Measurements from ENCODE around the gene SEC14L1.

- TF ChIP-seq ZNF512 (CRISPR knock-in tag; IDR thresholded peaks at IDR 0.05; ENCODE audit: borderline replicate concordance) (no peak), ZNF138 (CRISPR knock-in tag; conservative IDR thresholded peaks at IDR 0.05) (no peak), CTCF (IDR thresholded peaks at IDR 0.05) (no peak), STAT6 (CRISPR knock-in tag; conservative IDR thresholded peaks at IDR 0.05; ENCODE audit: low read depth) (no peak), CREM (CRISPR knock-in tag; IDR thresholded peaks at IDR 0.05) (no peak), USF2 (CRISPR knock-in tag; IDR thresholded peaks at IDR 0.05) (no peak), GABPB1 (CRISPR knock-in tag; IDR thresholded peaks at IDR 0.05) (no peak), MAX (CRISPR knock-in tag; IDR thresholded peaks at IDR 0.05) (no peak)
Observed at GRCh38 chr17:77163511-77164280, 22.9 kb downstream of the SEC14L1 start.

All from WTC11 (cell line).